Measurements from ENCODE around the gene FCSK.

FCSK gene

DNA sequence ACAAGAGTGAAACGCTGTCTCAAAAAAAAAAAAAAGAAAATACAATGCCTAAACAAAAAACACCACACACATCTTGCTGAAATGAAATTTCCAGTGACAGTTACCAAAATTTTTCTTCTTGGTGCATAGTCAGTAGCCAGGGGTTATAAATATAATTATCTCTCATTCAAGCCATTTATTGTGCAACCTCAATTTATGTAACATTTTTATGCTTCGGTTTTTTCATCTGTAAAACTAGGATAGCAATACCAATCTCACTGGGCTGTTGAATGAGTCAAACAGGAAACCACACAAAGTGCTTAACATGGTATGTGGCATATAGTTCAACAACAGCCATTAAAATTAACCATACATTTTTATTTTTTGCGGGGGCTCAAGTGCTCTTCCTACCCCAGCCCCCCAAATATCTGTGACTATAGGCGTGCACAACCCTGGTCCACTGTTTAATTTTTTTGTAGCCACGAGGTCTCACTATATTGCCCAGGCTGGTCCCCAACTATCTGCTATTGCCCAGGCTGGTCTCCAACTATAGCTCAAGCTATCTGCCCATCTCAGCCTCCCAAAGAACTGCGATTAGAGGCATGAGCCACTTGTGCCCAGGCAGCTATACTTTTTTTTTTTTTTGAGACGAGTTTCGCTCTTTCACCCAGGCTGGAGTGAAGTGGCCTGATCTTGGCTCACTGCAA is 66.4 kb downstream of the FCSK start:
- TF ChIP-seq CTCF (conservative IDR thresholded peaks at IDR 0.05) (no peak), ZFX (IDR thresholded peaks at IDR 0.05) (no peak)
- H3K27ac ChIP-seq, result no peak overlapping the region

- TF ChIP-seq CTCF (conservative IDR thresholded peaks at IDR 0.05) (no peak), ZFX (IDR thresholded peaks at IDR 0.05) (no peak)
- H3K27ac ChIP-seq, result peak overlapping the region; percentile 93
Measured at GRCh38 chr16:70522216-70523075, 68.1 kb downstream of the FCSK start.

- peak within 1 kb of the TSS; percentile 93 for H3K27ac ChIP-seq
- no peak for TF ChIP-seq ZFX (IDR thresholded peaks at IDR 0.05)
- TF ChIP-seq CTCF (conservative IDR thresholded peaks at IDR 0.05), result no peak
Measured at GRCh38 chr16:70523076-70523742, 68.8 kb downstream of the FCSK start, which contains the start of gene COG4. COG4 (minus strand) TSS chr16:70523554; CDS start chr16:70523543, 11 bp downstream.

DNA sequence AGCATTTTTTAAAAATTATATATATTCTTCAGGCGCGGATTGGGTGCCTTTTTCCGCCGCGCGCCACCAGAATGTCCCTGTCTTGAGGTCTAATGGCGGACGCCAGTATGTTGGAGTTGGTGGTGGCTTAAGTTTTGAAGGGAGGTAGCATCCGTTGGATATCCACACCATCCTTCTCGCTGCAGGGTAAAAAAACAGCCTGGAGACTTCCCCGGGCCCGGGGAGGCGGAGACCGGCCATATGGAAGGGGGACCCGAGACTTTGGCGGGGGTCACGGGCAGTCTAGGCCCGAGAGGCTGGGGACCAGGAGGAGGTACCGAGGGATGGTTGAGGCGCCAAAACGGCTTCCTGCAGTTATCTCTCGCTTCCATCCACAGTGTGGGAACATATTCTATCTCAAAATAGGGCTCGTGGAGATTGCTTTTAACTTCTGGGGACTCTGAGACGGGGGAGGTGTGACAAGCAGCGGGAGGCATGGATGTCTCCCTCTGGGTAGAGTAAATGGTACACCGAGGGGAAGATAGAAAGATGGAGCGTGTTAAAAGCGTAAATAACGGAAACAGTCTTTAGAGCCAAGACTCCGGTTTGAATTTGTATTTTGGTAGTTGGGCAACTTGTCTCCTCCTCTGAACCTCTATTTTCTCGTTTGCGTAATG is 69.5 kb downstream of the FCSK start, which contains the start of gene SF3B3:
SF3B3 (plus strand) TSS at position 74 of the 656 bp plus-strand sequence. CDS start 2,841 bp downstream, outside the sequence.
- TF ChIP-seq ZFX (IDR thresholded peaks at IDR 0.05) (peak; percentile 94), CTCF (conservative IDR thresholded peaks at IDR 0.05) (no peak)
- peak within 1 kb of the TSS; percentile 93 for H3K27ac ChIP-seq

DNA sequence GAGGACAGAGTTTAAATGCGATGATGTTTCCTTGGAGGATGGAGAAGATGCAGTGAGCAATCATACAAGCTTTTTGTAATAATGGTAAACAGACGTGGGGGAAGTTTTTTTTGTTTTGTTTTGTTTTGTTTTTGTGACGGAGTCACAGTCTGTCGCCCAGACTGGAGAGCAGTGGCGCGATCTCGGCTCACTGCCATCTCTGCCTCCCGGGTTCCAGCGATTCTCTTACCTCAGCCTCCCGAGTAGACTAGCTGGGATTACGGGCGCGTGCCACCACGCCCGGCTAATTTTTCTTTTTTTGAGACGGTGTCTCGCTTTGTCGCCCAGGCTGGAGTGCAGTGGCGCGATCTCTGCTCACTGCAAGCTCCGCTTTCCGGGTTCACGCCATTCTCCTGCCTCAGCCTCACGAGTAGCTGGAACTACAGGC is 70.0 kb downstream of the FCSK start:
- H3K27ac ChIP-seq, result peak overlapping the region; percentile 93

DNA sequence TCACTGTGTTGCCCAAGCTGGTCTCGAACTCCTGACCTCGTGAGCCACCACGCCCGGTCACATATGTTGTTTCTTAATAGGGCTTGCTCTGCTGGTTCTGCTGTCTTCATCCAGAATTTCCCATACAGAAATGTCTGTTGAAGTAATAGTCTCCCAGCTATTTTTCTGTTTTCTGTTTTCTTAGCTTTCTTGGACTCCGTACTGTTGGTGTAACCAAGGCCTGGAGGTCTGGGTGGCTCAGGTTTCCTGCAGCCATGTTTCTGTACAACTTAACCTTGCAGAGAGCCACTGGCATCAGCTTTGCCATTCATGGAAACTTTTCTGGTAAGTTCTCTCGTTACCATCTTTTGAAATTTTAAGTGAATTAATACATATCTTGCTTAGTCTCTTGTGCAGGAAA is 72.0 kb downstream of the FCSK start:
- TF ChIP-seq ZFX (IDR thresholded peaks at IDR 0.05) (no peak), CTCF (conservative IDR thresholded peaks at IDR 0.05) (no peak)
- no peak overlapping the region for H3K27ac ChIP-seq

DNA sequence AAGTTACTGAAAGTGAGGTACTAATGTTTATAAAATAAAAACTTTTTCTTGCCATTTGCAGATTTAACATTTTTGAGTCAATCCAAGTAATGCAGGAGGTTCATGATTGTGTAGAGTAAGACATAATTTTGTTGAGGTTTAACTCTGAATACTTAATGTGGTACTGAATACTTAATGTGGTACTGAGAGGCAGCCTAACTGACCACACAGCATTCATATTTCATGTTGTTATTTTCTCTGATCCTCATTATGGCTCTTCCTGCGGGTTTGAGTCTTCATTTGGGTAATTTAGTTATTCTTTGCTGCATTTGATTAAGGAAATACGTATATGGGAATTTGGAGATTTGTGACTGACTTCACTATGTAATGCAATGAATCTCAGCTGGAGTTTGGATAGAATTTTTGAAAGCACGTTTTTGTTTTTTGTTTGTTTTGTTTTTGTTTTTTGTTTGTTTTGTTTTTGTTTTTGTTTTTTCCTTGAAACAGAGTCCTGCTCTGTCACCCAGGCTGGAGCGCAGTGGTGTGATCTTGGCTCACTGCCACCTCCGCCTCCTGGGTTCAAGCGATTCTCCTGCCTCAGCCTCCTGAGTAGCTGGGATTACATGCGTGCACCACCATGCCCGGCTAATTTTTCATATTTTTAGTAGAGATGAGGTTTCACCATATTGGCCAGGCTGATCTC is 73.1 kb downstream of the FCSK start:
- H3K27ac ChIP-seq, result no peak overlapping the region
- TF ChIP-seq CTCF (conservative IDR thresholded peaks at IDR 0.05), result no peak
- TF ChIP-seq ZFX (IDR thresholded peaks at IDR 0.05), result no peak

Data from C4-2B (cell line).